Frontal cortex (tissue), 4 donors: ENCODE measurements around the gene RPS6KA5. TPM values are rescaled to one million over a fixed set of nuclear protein-coding genes. Genes with fewer than 3 reads are reported as not detected.
A peak's percentile ranks its signal among the peaks of the same experiment; 100 is the strongest.
"Not testable (repeated sequence)": the region's sequence is repeated elsewhere in the genome, so short reads cannot be mapped to it uniquely, and the experiment has no call there.

Experiments
- DNase-seq, 2 donors: peaks; one replicate each; pipeline ENCODE4 v3.0.0; 2012; ENCODE audit warnings: low spot score in 2 of 2
- FAIRE-seq: peaks from 2 replicates; lab custom pipeline; 2012; peaks lifted over from hg19 to GRCh38; lab: Jason Lieb, UNC
- total RNA-seq: library from RNA; depleted of rRNA; stranded (reverse); fragments of >200 nt; gene quantifications from one replicate; pipeline ENCODE4 v1.2.3, GENCODE V29; 2014
- donor health status: control.
- donor health status: control.
- donor health status: control.

The RPS6KA5 gene
- total RNA-seq, 1 donor from 2014 or later, result 8.2 TPM

DNA sequence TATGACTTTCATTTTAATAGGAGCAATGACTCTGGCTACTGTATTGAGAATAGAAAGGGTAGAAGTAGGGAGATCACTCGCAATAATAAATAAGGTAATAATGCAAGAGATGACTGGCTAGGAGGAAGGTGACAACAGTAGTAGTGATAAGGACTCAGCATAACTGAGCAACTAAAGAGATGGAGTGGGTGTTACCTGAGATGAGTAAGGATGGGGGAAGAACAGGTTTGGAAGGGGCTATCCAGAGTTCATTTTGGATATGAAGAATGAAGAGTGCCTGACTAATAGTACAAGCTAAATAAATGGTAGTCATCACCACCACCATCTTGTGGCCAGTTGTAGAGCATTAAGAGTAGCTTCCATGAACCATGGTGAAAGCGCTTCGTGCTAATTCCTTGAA is 101.1 kb downstream of the RPS6KA5 start:
- FAIRE-seq, result no peak
- DNase-seq, result no peak

DNA sequence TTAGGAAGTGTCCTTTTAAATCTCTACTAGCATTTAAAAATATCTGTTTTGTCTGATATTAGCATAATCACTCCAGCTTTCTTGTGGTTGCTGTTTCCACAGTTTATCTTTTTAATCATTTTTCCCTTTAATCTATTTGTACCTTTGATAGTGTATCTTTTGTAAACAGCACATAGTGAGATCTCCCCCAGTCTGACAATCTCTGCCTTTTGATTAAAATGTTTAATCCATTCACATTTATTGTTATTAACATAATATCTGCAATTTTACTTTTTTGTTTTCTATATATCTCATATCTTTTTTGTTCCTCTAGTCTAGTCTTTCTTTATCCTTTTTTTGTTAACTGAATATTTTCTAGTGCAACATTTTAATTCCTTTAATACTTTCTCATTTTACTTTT is 104.2 kb downstream of the RPS6KA5 start:
- DNase-seq (no peak), FAIRE-seq (no peak)

- DNase-seq, FAIRE-seq: not testable (repeated sequence)
Measured at GRCh38 chr14:90953643-90954042, 106.8 kb downstream of the RPS6KA5 start.

DNA sequence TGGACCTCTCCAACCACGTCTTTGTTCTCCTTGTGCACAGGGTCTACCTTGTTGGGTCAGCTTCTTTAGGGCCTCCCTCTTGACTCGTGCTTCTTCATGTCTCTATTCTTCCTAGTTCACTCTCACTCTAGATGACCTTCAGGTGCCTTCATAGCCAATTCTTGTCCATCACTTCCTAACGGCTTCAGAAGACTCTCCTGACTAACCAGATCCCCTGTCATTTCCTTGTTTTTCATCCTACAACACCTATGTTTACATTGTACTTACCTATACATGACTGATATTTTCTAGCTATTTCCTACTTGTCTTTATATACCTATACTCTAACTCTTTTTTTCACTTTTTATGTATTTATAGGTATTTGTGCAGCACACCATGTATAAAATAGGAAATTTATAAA is 117.1 kb downstream of the RPS6KA5 start:
- no peak for FAIRE-seq

DNA sequence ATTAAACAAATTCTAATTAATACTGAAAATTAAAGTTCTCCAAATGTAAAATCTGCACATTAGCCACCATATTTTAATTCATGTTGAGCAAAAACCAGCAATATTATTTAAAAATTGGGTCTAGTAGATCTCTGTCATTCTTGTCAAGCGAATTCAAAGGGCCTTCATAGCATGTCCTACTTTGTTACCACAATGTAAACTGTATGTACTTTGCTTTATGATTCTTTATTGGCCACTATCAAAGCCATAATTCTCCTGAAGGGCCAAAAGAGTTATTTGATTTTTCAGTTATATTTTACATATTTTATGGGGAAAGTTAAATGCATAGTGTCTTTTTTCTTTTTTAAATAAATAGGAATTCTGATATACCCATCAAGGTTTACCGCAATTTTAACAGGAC is 117.9 kb downstream of the RPS6KA5 start:
- DNase-seq (no peak), FAIRE-seq (no peak)

More for the DNA sequence above, 117.1 kb downstream of the RPS6KA5 start:
- no peak for DNase-seq

- DNase-seq, result no peak
- no peak for FAIRE-seq
Measured at GRCh38 chr14:90941706-90942105, 118.7 kb downstream of the RPS6KA5 start.

- FAIRE-seq (no peak), DNase-seq (no peak)
Measured at GRCh38 chr14:90940318-90940962, 120.0 kb downstream of the RPS6KA5 start.

- DNase-seq, FAIRE-seq: not testable (repeated sequence)
Measured at GRCh38 chr14:90939252-90939795, 121.1 kb downstream of the RPS6KA5 start.

- DNase-seq, result no peak
- FAIRE-seq, result no peak
Measured at GRCh38 chr14:90938615-90939014, 121.8 kb downstream of the RPS6KA5 start.

- FAIRE-seq, result no peak
- no peak for DNase-seq
Measured at GRCh38 chr14:90936757-90937440, 123.5 kb downstream of the RPS6KA5 start.

DNA sequence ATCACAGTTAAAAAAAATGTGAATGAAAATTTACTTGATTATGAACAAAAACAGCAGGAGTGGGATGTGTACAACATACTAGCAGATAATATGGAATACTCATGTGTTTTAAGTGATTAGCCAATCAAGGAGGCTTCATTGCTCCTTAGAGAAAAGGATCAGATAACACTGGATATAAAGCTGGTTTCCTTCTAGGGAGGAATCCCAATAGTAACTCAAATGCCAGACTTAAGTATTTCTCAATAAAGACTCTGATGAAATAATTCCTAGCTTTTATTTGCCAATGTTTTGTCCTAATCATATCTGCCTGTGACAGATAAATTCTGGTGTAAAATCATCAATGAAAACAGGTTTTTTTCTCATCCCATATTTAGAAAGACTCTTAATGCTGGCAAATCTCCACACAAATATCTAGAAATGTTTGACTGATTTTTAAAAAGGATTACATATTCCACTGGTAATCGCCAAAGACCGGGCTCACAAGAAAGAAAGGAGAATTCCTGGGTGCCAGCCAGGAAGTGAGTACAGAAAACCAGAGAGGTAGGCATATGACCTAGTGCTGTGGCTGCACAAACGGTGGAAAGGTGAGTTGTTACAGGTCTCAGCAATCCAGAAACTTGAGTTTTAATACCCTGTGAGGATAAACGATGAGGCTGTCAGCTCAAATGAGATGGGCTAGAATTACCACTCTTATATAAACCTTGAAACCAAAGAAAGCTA is 135.7 kb downstream of the RPS6KA5 start:
- DNase-seq (no peak), FAIRE-seq (no peak)

DNA sequence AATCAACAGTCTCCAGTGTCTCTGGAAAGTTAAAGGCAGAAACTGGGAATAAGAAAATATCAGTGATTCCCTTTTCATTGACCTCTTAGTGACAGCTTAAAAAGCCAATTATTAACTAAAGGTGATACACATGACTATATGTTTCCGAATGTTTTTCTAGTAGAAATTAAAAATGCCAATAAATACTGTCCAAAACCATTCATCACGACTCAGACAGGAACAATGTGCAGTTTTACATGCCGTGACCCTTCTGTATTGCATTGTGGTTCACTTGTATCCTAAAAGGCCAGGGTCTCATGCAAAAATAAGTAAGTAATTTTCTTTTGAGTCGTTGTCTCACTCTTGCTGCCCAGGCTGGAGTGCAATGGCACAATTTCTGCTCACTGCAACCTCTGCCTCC is 138.3 kb downstream of the RPS6KA5 start:
- FAIRE-seq (no peak), DNase-seq (no peak)

DNA sequence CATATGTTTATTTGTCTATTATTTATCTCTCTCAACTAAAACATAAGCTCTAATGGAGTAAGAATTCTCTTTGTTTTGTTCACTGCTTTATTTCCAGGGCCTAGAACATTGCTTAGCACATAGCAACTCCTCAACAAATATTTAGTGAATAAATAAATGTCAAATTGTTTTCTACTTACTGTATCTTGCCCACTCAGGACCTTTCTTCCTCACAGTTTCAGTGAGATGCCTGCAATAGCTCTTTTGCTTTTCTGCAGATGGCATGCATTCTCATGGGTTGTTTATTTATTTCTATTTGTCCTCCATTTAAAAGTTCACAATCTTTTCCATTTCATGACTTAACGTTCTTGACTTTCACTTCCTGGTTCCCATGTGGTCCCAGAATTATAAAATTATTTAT is 149.3 kb downstream of the RPS6KA5 start:
- no peak for FAIRE-seq
- DNase-seq, result no peak

- FAIRE-seq, result no peak
- no peak for DNase-seq
Measured at GRCh38 chr14:90907178-90907577, 153.3 kb downstream of the RPS6KA5 start.

GRCh38 chr14:90905531-90905930 is 154.9 kb downstream of the RPS6KA5 start:
- FAIRE-seq, result no peak
- no peak for DNase-seq

- DNase-seq (peak; percentile 33 to 64), FAIRE-seq (peak; percentile 95)
Measured at GRCh38 chr14:90903101-90903500, 157.3 kb downstream of the RPS6KA5 start.

DNA sequence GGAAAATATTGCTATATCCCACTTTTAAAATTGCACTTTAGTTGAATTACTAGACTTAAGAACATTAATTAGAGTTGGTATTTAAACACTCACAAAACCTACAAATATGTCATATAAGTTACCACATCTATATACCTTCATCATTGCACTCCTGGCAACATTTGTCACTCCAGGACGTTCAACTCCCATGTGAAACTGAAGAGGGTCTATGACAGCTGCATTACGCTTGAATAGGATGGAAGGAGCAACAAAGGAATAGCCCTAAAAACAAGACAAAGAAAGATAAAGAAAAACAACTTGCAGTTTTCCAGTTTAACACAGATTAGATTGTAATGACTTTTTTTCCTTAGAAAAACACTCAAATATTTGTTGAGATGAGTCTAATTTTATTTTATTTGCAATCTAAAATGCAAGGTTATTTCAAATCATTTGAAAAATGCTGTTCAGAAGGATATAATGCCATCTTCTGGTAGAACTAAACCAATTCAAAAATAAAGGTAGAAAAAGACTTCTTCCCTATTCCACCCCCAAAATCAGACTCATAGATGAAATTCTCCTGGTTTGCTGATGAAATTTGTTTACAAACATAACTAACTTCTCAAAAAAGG is 159.9 kb downstream of the RPS6KA5 start:
- DNase-seq, result no peak
- FAIRE-seq, result peak; percentile 30

GRCh38 chr14:90897022-90897421 is 163.4 kb downstream of the RPS6KA5 start:
- DNase-seq (no peak), FAIRE-seq (no peak)

- FAIRE-seq (no peak), DNase-seq (no peak)
Measured at GRCh38 chr14:90894241-90894640, 166.2 kb downstream of the RPS6KA5 start.

- DNase-seq (no peak), FAIRE-seq (no peak)
Measured at GRCh38 chr14:90893510-90893909, 166.9 kb downstream of the RPS6KA5 start.
